Measurements from ENCODE around the gene MIGA2. TPM values are rescaled to one million over a fixed set of nuclear protein-coding genes. Genes with fewer than 3 reads are reported as not detected.

The MIGA2 gene
- total and polyA plus RNA-seq, 2 of the 4 experiments (the other 2 are of a cell fraction), result 12.5 to 25.3 TPM

DNA sequence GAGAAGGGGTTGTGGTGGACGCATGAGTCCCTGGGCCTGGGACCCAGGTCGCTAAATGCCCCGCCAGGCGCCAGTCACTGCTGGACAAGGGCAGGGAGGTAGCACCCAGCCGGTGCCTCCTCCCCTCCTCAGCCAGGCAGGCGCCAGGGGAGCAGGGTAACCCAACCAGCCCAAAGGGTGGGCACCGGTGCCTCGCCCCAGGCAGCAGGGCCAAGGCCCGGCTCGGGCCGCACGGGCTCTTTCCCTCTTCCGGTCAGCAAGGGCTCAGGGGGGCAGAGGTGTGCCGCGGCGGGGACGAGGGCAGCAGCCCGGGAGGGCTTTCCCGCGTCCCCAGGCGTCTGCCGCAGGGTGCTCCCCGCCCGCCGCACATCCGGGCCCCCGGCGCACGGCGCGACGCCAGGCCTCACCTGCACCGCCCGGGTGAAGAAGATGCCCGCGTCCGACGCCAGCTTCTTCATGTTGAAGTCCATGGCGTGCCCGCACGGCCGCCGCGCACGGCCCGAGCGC is 8.7 kb upstream of the MIGA2 start:
- H3K14ac ChIP-seq (replicated peaks; ENCODE audit: low read depth, low read length), result peak overlapping the region; percentile 93
- 1% methylated on average over 25 of the region's 47 CpGs; no CpG with 5 or more reads in 1 of the 2 experiments for WGBS, 2 experiments (ENCODE audit: extremely low coverage in 2 of 2, insufficient read length in 1 of 2)
- dilution Hi-C loops (cut with HindIII; ENCODE audit: low sequenced_read_pairs, unreplicated experiment), result no loop called here
- no peak for DNase-seq
- peak overlapping the region; percentile 25 for H2AK5ac ChIP-seq (ENCODE audit: low read depth, low read length)
- H4K8ac ChIP-seq (ENCODE audit: low read depth in 2 of 2, low read length in 2 of 2), result peak overlapping the region; percentile 53 to 55; a peak in 2 of 4 replicates
- H4K5ac ChIP-seq (ENCODE audit: low read depth, low read length), result peak overlapping the region; percentile 46; the same call in 1 of the 2 replicates
- CTCF ChIA-PET, result interaction anchor here (0.6 to 1.0 kb wide), 3 partner anchors 10 to 79 kb away, joined by 3 to 4 read pairs (median 3); no protein-coding TSS in a partner anchor
- ATAC-seq (ENCODE audit: low read depth), result peak; percentile 24
- no peak overlapping the region for H2BK20ac ChIP-seq (ENCODE audit: low read depth, low read length)
- H2BK120ac ChIP-seq (ENCODE audit: low read depth, low read length), result no peak overlapping the region
- peaks cover 22% of the 10 kb centered on the region for H3K4me1 ChIP-seq (ENCODE audit: control insufficient read depth, insufficient read depth, low read length)
- H3K9ac ChIP-seq (ENCODE audit: low read depth, low read length), result peak overlapping the region; percentile 80
- H4K20me1 ChIP-seq (ENCODE audit: insufficient read depth, low read length), result peaks cover 19% of the 10 kb centered on the region
- in situ Hi-C loops (cut with MboI; ENCODE audit: low sequenced_read_pairs), result no loop called here
- no peaks in the 10 kb centered on the region for H3K27me3 ChIP-seq (ENCODE audit: control insufficient read depth, insufficient read depth, low read length)
- H2BK5ac ChIP-seq (ENCODE audit: low read depth, low read length, poor library complexity, severe bottlenecking), result peak overlapping the region; percentile 68
- H3K4me2 ChIP-seq (ENCODE audit: low read depth, low read length), result peak overlapping the region; percentile 99
- 0 out of 2 replicates have a peak overlapping the region, but pooled peaks have one; percentile 38 for H3K18ac ChIP-seq (ENCODE audit: low read depth, low read length)
- H3K4ac ChIP-seq (ENCODE audit: low read depth, low read length), result peak overlapping the region; percentile 67
- H3K9me3 ChIP-seq (ENCODE audit: control insufficient read depth, insufficient read depth, low read length), result no peaks in the 10 kb centered on the region
- intact Hi-C loops (cut with micrococcal nuclease), result loop anchor here (1.0 to 5.0 kb wide), 2 partner anchors 21 to 175 kb away; no protein-coding TSS in a partner anchor
- H3K9me1 ChIP-seq (ENCODE audit: insufficient read depth, low read length), result peaks cover 19% of the 10 kb centered on the region
- H3K79me1 ChIP-seq (ENCODE audit: low read depth in 1 of 2, low read length in 2 of 2), result peaks cover 18 to 40% of the 10 kb centered on the region in 2 experiments
- H3K56ac ChIP-seq (ENCODE audit: extremely low read depth, insufficient read depth, low read length), result peak overlapping the region; percentile 17; the same call in 1 of the 2 replicates
- no peak for TF ChIP-seq NFE2L2 (IDR thresholded peaks at IDR 0.05; ENCODE audit: low read depth, low read length)
- TF ChIP-seq CEBPB (IDR thresholded peaks at IDR 0.05; ENCODE audit: low read depth, low read length), result no peak
- TF ChIP-seq MAZ (IDR thresholded peaks at IDR 0.05; ENCODE audit: borderline replicate concordance, low read depth, low read length), result no peak
- no peak for TF ChIP-seq CHD1 (IDR thresholded peaks at IDR 0.05; ENCODE audit: low read depth, low read length)
- TF ChIP-seq SMC3 (IDR thresholded peaks at IDR 0.05; ENCODE audit: low read depth, low read length), result no peak
- TF ChIP-seq MXI1 (IDR thresholded peaks at IDR 0.05; ENCODE audit: borderline replicate concordance, low read depth, low read length), result no peak
- no peak for TF ChIP-seq RFX5 (IDR thresholded peaks at IDR 0.05; ENCODE audit: low read depth, low read length)
- H2AFZ ChIP-seq (replicated peaks; ENCODE audit: low read length, poor library complexity), result peak overlapping the region; percentile 98
- BruUV-seq (replicated peaks), result no TSS peak
- 0 out of 2 replicates have a peak overlapping the region, but pooled peaks have one; percentile 37 for H4K91ac ChIP-seq (ENCODE audit: insufficient read depth, low read depth, low read length)
- H3K23ac ChIP-seq (ENCODE audit: low read depth, low read length), result peak overlapping the region; percentile 87
- no peak overlapping the region; the same call in 2 of the 3 replicates for H2BK15ac ChIP-seq (ENCODE audit: low read depth, low read length)
- peak overlapping the region; percentile 96 for H3K4me3 ChIP-seq (ENCODE audit: insufficient read depth, low read depth, low read length)
- peak overlapping the region; percentile 98 for H2AK9ac ChIP-seq (replicated peaks; ENCODE audit: low read depth, low read length, poor library complexity)
- POLR2A ChIA-PET (ENCODE audit: unreplicated experiment), result no interaction called here
- no peaks in the 10 kb centered on the region for H3K36me3 ChIP-seq (ENCODE audit: control insufficient read depth, insufficient read depth, low read length)
- peak overlapping the region; percentile 67 for H3K27ac ChIP-seq (ENCODE audit: insufficient read depth, low read length)

Measured in IMR-90 (cell line).